Coronary artery (tissue), 2 donors: ENCODE results near the gene TRABD.
A peak's percentile ranks its signal among the peaks of the same experiment; 100 is the strongest.
"Not testable (repeated sequence)": the region's sequence is repeated elsewhere in the genome, so short reads cannot be mapped to it uniquely, and the experiment has no call there.

Experiments
- DNase-seq: peaks from one replicate; pipeline ENCODE4 v3.0.0-alpha.2; 2017; ENCODE audit warnings: low spot score
- H3K27ac ChIP-seq, 2 donors: fragments of 200-600 bp; sonication (generic); one replicate each; pipeline ENCODE4 v1.5.1; 2016 to 2019
- H3K4me3 ChIP-seq: fragments of 200-600 bp; sonication (generic); 2 replicates; pipeline ENCODE4 v1.5.1; 2016; ENCODE audit warnings: mild to moderate bottlenecking, moderate library complexity
- TF ChIP-seq, protein P1 (sequence below): fragments of 200-600 bp; sonication (generic); IDR thresholded peaks from one replicate; pipeline ENCODE4 v1.5.1; 2019; ENCODE audit warnings: antibody characterized with exemption

TRABD gene, protein sequence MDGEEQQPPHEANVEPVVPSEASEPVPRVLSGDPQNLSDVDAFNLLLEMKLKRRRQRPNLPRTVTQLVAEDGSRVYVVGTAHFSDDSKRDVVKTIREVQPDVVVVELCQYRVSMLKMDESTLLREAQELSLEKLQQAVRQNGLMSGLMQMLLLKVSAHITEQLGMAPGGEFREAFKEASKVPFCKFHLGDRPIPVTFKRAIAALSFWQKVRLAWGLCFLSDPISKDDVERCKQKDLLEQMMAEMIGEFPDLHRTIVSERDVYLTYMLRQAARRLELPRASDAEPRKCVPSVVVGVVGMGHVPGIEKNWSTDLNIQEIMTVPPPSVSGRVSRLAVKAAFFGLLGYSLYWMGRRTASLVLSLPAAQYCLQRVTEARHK

DNA sequence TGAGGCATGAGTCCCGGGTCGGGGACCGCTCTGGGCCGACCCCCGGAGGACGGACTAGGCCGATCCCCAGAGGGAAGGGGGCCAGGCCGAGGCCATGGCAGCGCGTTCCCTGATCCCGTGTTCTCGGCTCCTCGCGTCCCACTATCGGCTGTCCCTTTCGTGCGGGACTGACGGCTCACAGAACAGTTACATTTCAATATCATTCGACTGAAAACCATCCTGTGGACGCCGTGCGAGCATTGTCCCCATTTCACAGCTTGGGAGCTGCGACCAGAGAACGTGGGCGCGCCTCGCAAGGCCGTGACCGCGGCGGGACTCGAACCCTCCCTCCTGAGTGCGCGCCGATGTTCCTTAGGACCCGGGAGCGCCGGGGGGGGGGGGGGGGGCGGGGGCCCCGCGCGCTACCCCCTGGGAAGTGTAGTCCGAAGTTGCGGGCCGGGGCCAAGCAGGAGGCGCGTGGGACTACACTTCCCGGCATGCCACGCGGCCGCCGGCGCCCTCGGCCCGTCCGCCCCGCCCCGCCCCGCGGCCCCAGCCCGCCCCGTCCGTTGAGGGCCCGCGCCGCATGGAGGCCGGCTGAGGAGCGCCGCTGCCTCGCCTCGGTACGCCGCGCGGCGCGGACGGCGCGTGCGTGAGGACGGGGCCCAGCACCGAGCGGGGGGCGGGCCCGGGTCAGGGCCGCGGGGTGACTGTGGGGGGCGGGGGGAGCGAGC lies at the start of gene TRABD:
TSS of gene TRABD (plus strand) at position 539 of the 713 bp plus-strand sequence. CDS start 7,148 bp downstream, outside the sequence.
- H3K4me3 ChIP-seq = peak within 1 kb of the TSS; percentile 84
- TF ChIP-seq, protein P1, sequence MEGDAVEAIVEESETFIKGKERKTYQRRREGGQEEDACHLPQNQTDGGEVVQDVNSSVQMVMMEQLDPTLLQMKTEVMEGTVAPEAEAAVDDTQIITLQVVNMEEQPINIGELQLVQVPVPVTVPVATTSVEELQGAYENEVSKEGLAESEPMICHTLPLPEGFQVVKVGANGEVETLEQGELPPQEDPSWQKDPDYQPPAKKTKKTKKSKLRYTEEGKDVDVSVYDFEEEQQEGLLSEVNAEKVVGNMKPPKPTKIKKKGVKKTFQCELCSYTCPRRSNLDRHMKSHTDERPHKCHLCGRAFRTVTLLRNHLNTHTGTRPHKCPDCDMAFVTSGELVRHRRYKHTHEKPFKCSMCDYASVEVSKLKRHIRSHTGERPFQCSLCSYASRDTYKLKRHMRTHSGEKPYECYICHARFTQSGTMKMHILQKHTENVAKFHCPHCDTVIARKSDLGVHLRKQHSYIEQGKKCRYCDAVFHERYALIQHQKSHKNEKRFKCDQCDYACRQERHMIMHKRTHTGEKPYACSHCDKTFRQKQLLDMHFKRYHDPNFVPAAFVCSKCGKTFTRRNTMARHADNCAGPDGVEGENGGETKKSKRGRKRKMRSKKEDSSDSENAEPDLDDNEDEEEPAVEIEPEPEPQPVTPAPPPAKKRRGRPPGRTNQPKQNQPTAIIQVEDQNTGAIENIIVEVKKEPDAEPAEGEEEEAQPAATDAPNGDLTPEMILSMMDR = no peak
- DNase-seq = peak; percentile 95
- peak within 1 kb of the TSS; percentile 59 to 77 for H3K27ac ChIP-seq

DNA sequence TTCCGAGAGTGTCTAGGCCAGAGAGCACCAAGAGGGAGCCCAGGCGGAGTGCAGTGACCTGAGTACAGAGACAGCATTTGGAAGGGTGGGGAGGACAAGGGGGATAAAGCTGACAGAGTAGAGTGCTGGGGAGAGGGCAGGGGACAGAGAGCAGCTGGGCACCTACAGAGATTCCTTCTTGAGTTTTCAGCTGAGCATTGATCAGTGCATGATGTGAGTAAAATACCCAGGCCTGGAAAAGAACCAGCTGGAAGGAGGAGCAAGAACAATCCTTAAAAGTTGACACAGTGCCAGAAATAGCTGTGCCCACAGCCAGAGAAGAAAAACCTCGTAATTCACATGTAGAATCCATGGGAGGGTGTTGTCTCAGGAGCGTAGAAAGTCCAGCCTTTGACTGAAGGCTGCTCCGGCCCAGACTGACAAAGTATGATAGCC lies 49.1 kb upstream of the TRABD start:
- Histone ChIP-seq H3K4me3 (no peak overlapping the region), H3K27ac (no peak overlapping the region)
- TF ChIP-seq, protein P1 = no peak
- DNase-seq = no peak

DNA sequence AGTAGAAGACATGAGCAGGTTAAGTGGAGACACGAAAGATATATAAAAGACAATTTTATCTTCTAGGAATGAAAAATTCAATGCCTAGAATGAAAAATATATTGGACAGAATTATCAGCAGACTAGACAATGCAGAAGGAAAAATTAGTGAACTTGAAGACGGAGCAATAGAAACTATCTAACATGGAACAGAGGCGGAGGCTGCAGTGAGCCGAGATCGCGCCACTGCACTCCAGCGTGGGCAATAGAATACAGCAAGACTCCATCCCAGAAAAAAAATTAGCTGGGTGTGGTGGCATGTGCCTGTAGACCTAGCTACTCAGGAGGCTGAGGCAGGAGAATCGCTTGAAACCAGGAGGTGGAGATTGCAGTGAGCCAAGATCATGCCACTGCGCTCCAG lies 48.4 kb upstream of the TRABD start:
- not testable (repeated sequence) for DNase-seq, H3K27ac ChIP-seq, H3K4me3 ChIP-seq

DNA sequence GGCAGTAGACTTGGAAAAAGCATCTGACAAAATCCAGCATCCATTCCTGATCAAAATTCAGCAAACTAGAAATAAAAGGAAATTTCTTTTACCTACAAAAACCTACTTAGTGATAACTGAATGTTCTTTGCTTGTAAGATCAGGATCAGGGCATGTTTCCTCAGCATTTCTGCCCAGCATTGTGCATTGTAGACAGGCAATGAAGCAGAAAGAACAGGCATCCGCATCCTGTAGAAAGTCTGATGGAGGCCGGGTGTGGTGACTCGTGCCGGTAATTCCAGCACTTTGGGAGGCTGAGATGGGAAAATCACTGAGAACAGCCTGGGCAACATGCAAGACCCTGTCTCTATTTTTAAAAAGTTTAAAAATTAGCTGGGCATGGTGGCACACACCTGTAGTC lies 47.7 kb upstream of the TRABD start:
- DNase-seq = no peak
- Histone ChIP-seq H3K27ac (no peak overlapping the region), H3K4me3 (no peak overlapping the region)
- TF ChIP-seq, protein P1 = no peak

DNA sequence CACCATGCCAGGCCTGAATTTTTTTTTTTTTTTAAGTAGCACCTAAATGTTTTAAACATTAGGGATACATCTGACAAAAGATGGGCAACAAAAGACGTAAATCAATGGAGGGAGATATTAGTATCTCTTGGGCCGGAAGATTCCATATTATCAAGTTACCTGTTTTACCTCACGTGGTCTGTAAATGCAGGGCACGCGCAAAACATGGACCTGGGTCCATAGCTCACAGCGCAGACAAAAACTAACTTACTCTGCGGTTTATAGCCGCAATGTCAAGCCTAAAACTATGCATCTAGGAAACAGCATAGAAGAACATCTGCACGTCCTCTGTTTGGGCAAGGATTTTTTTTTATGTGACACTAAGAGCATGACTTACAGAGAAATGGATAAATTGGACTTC lies 46.7 kb upstream of the TRABD start:
- no peak for DNase-seq
- no peak overlapping the region for H3K27ac ChIP-seq
- no peak overlapping the region for H3K4me3 ChIP-seq
- TF ChIP-seq, protein P1 = no peak

DNA sequence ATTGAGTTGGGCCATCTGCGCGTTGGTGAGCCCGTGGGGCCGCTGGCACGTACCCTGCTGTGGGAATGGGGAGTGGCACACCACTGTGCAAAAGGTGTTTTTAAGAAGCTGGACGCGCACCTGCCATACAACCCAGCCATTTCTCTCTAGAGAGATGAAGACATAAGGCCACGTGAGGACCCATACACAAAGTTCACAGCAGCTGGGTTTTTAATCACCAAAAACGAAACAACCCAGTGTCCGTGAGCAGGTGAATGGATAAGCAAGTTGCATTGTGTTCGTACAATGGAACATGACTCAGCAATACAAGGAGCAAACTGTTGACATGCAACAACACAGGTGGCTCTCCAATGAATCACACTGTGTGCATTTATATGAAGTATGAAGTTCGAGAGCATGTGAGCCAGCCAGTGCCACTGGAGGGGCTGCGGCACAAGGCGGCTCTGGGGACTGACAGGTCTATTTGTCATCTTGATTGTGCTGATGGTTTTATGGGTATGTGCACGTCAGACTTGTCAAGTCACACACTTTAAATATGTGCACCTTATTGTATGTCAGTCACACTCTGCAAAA lies 45.8 kb upstream of the TRABD start:
- Histone ChIP-seq H3K4me3 (no peak overlapping the region), H3K27ac (no peak overlapping the region)
- TF ChIP-seq, protein P1 = no peak
- DNase-seq = peak; percentile 24

DNA sequence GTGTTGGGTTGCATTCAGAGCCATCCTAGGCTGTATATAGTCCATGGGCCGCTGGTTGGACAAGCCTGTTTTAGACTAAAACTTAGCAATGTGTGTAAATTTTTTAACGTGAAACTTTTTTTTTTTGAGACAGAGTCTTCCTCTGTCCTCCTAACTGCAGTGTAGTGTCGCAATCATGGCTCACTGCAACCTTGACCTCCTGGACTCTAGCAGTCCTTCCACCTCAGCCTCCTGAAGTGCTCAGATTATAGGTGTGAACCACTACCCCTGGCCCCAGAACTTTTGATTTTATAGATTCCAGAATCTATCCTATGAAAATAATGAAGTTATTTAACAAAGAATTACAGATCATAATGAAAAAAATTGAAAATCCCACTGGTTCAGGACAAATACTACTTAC lies 45.1 kb upstream of the TRABD start:
- no peak for DNase-seq
- TF ChIP-seq, protein P1 = no peak
- Histone ChIP-seq H3K27ac (no peak overlapping the region), H3K4me3 (no peak overlapping the region)
